ENCODE results near the gene PROS1.

DNA sequence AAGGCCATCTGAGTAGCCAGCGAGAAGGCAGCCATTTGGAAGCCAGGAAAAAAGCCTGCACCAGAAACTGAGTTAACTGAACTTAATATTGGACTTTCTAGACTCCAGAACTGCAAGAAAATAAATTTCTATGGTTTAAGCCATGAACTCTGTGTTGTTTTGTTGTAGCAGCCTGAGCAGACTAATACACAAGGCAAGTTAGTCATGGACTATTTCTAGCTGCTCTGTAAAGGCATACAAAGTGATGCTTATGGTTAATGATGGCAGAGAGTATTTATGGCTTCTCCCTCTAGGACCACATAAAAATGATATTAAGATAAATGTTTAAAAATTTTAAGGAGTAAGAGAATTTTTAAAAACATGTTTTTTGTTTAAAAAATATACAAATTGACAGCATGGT, 37.1 kb downstream of the PROS1 start:
- TF ChIP-seq CTCF (conservative IDR thresholded peaks at IDR 0.05; ENCODE audit: low read length) (no peak), EZH2phosphoT487 (IDR thresholded peaks at IDR 0.05; ENCODE audit: borderline replicate concordance, low read depth, low read length) (no peak)
